HCT116 (cell line): ENCODE data around the gene CDKN2B-AS1. TPM values are rescaled to one million over a fixed set of nuclear protein-coding genes. Genes with fewer than 3 reads are reported as not detected.

Source experiments
- ATAC-seq: fragments of 200-7000 bp; cut with Tn5 transposase; 2 replicates; pipeline ENCODE4 v1.9.1; 2020; ENCODE audit warnings: mild to moderate bottlenecking, moderate library complexity
- BruUV-seq: library from RNA; stranded (reverse); fragments of 400-500 nt; replicated peaks from 2 replicates; lab custom pipeline; 2021; lab: Mats Ljungman, UMichigan
- CTCF ChIA-PET: fragments of 300-600 bp; sonication (Branson Sonifier 250); formaldehyde crosslinking; loops from one replicate; lab custom pipeline; 2021; ENCODE audit warnings: antibody characterized with exemption; lab: Charles Lee
- POLR2A ChIA-PET: fragments of 300-600, 350-600 bp; sonication (Branson Sonifier 250); formaldehyde crosslinking; loops from one replicate; lab custom pipeline; 2021; ENCODE audit warnings: antibody characterized with exemption; lab: Charles Lee
- RAD21 ChIA-PET, 2 experiments: fragments of 300-600 bp; sonication (Branson Sonifier 250); formaldehyde crosslinking; loops; one replicate each; lab custom pipeline; 2023; ENCODE audit warnings: low total read pairs in 2 of 2; ENCODE audit not compliant: uncharacterized antibody in 2 of 2, unreplicated experiment in 2 of 2, low non-redundant PET in 1 of 2; lab: Charles Lee
- DNase-seq: peaks from one replicate; pipeline ENCODE4 v3.0.0-alpha.2; 2010; ENCODE audit warnings: low read depth, low spot score
- H2AFZ ChIP-seq: fragments of 200-600 bp; shearing (Covaris generic), sonication (generic); 2 replicates; pipeline ENCODE4 v1.6.1; 2017; ENCODE audit warnings: low read depth, mixed run types, mixed read lengths, antibody characterized with exemption, low read length; ENCODE audit not compliant: poor library complexity, severe bottlenecking
- H3K27ac ChIP-seq: 2 replicates; pipeline ENCODE4 v1.5.1; 2012; ENCODE audit warnings: low read depth, low read length
- H3K27me3 ChIP-seq: fragments of 200-600 bp; sonication (generic); 2 replicates; pipeline ENCODE4 v1.6.1; 2016; ENCODE audit warnings: mixed run types, low read length, mixed read lengths; ENCODE audit not compliant: insufficient read depth
- H3K36me3 ChIP-seq, 2 experiments: fragments of 200-500 bp in 1 of 2; fragments of 200-600 bp in 1 of 2; sonication (Bioruptor generic) in 1 of 2; sonication (generic) in 1 of 2; 2 replicates each; pipeline versions ENCODE4 v1.5.1 to v1.6.1; 2014 to 2016; ENCODE audit warnings: low read length in 2 of 2, inconsistent platforms in 1 of 2, mixed read lengths in 1 of 2, mixed run types in 1 of 2; ENCODE audit not compliant: insufficient read depth in 2 of 2, control insufficient read depth in 1 of 2
- H3K4me1 ChIP-seq, 2 experiments: fragments of 200-600 bp in 1 of 2; sonication (generic) in 1 of 2; 2 replicates each; pipeline versions ENCODE4 v1.5.1 to v1.6.1; 2012 to 2017; ENCODE audit warnings: low read length in 2 of 2, inconsistent platforms in 1 of 2, mild to moderate bottlenecking in 1 of 2, mixed read lengths in 1 of 2, mixed run types in 1 of 2, moderate library complexity in 1 of 2; ENCODE audit not compliant: insufficient read depth in 2 of 2, control insufficient read depth in 1 of 2
- H3K4me2 ChIP-seq: fragments of 200-600 bp; sonication (generic); 2 replicates; pipeline ENCODE4 v1.6.1; 2017; ENCODE audit warnings: mixed run types, low read length, mixed read lengths
- H3K4me3 ChIP-seq, 2 experiments: fragments of 200-600 bp in 1 of 2; sonication (generic) in 1 of 2; replicated peaks in 1 of 2; 2 replicates each; pipeline ENCODE4 v1.5.1; 2011 to 2016; ENCODE audit warnings: low read length in 2 of 2, control low read depth in 1 of 2, low read depth in 1 of 2, mild to moderate bottlenecking in 1 of 2, mixed read lengths in 1 of 2, mixed run types in 1 of 2
- H3K79me2 ChIP-seq: fragments of 200-600 bp; sonication (generic); 2 replicates; pipeline ENCODE4 v1.6.1; 2017; ENCODE audit warnings: mild to moderate bottlenecking, mixed run types, low read length, moderate library complexity, mixed read lengths; ENCODE audit not compliant: insufficient read depth
- H3K9ac ChIP-seq: fragments of 200-600 bp; sonication (generic); 2 replicates; pipeline ENCODE4 v1.6.1; 2016; ENCODE audit warnings: low read length, mixed read lengths
- H3K9me2 ChIP-seq: fragments of 200-600 bp; sonication (generic), shearing (Covaris generic); 2 replicates; pipeline ENCODE4 v1.6.1; 2017; ENCODE audit warnings: mixed run types, mild to moderate bottlenecking, moderate library complexity; ENCODE audit not compliant: insufficient read depth
- H3K9me3 ChIP-seq, 2 experiments: fragments of 200-500 bp in 1 of 2; fragments of 200-600 bp in 1 of 2; sonication (Bioruptor generic) in 1 of 2; sonication (generic) in 1 of 2; 2 replicates each; pipeline ENCODE4 v1.6.1; 2014 to 2017; ENCODE audit warnings: low read length in 2 of 2, mixed read lengths in 2 of 2, inconsistent platforms in 1 of 2, low read depth in 1 of 2, mild to moderate bottlenecking in 1 of 2, mixed run types in 1 of 2, moderate library complexity in 1 of 2; ENCODE audit not compliant: control insufficient read depth in 1 of 2, insufficient read depth in 1 of 2
- H4K20me1 ChIP-seq: fragments of 200-600 bp; sonication (generic), shearing (Covaris generic); 2 replicates; pipeline ENCODE4 v1.6.1; 2017; ENCODE audit warnings: mixed run types, mild to moderate bottlenecking, moderate library complexity; ENCODE audit not compliant: insufficient read depth
- CBX3 ChIP-seq: IDR thresholded peaks from 2 replicates; pipeline ENCODE4 v1.6.1; 2012; ENCODE audit warnings: low read depth
- CEBPB ChIP-seq: IDR thresholded peaks from 2 replicates; pipeline ENCODE4 v1.6.1; 2012; ENCODE audit warnings: low read depth
- EGR1 ChIP-seq: IDR thresholded peaks from 2 replicates; pipeline ENCODE4 v1.6.1; 2012; ENCODE audit warnings: low read depth
- EZH2 ChIP-seq: fragments of 200-600 bp; sonication (generic); IDR thresholded peaks from 2 replicates; pipeline ENCODE4 v1.6.1; 2017; ENCODE audit warnings: antibody characterized with exemption, mixed run types
- POLR2AphosphoS5 ChIP-seq: IDR thresholded peaks from 2 replicates; pipeline ENCODE4 v1.6.1; 2011; ENCODE audit warnings: mild to moderate bottlenecking, low read depth, low read length, moderate library complexity
- RAD21 ChIP-seq: IDR thresholded peaks from 2 replicates; pipeline ENCODE4 v1.6.1; 2012; ENCODE audit warnings: low read depth, mild to moderate bottlenecking
- SRF ChIP-seq: IDR thresholded peaks from 2 replicates; pipeline ENCODE4 v1.6.1; 2012; ENCODE audit warnings: low read depth
- YY1 ChIP-seq: IDR thresholded peaks from 2 replicates; pipeline ENCODE4 v1.6.1; 2011; ENCODE audit warnings: low read length, low read depth, moderate library complexity, mild to moderate bottlenecking; ENCODE audit not compliant: insufficient replicate concordance; ENCODE audit errors: extremely low read depth
- ZFX ChIP-seq: fragments of 450-650 bp; IDR thresholded peaks from 2 replicates; pipeline ENCODE4 v1.6.1; 2017
- intact Hi-C: fragments of 100-400 bp; cut with micrococcal nuclease; formaldehyde crosslinking; loops from 2 replicates; pipeline ENCODE4 v1.10.0; 2022
- total RNA-seq: library from RNA; stranded (reverse); gene quantifications from one replicate; pipeline ENCODE4 v1.2.1, GENCODE V29; 2021; ENCODE audit not compliant: unreplicated experiment
- TF ChIP-seq, protein P1 (sequence below): IDR thresholded peaks from 2 replicates; pipeline ENCODE4 v1.6.1; 2012; ENCODE audit warnings: low read depth
- TF ChIP-seq, protein P2 (sequence below): IDR thresholded peaks from 2 replicates; pipeline ENCODE4 v1.6.1; 2012

Gene CDKN2B-AS1
- total RNA-seq, 1 experiment from 2014 or later, result 1.7 TPM

DNA sequence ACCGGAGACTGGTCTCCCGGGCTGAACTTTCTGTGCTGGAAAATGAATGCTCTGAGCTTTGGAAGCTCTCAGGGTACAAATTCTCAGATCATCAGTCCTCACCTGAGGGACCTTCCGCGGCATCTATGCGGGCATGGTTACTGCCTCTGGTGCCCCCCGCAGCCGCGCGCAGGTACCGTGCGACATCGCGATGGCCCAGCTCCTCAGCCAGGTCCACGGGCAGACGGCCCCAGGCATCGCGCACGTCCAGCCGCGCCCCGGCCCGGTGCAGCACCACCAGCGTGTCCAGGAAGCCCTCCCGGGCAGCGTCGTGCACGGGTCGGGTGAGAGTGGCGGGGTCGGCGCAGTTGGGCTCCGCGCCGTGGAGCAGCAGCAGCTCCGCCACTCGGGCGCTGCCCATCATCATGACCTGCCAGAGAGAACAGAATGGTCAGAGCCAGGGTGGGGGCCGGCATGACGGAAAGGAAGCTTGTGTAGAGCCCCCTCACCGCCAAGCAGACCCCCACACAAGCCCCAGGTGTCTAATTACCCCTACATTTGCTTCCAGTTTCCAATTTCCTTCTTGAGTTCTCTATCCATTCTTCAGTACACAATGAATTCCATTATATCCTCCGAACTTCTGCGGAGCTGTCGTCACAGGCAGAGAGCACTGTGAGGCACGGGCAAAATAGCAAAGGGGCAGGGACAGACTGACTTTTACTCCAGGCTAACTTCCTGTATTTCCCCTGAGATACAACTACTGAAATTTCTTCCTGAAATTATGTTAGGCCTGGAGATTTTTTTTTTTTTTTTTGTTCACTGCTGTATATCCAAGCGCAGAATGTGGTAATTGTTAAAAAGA is 23.6 kb upstream of the CDKN2B-AS1 start:
- Histone ChIP-seq H2AFZ (no peak overlapping the region), H3K79me2 (peaks cover 51% of the 10 kb centered on the region), H3K9ac (no peak overlapping the region), H3K4me3 (no peak overlapping the region), H3K27ac (no peak overlapping the region)
- CTCF ChIA-PET, result no interaction called here
- no TSS peak for BruUV-seq
- TF ChIP-seq CBX3, result no peak
- TF ChIP-seq, all 23 proteins: peak for 0
- no peak for DNase-seq
- no peak for ATAC-seq
- Histone ChIP-seq H3K9me2 (no peaks in the 10 kb centered on the region), H3K27me3 (no peaks in the 10 kb centered on the region), H3K4me1 (peaks cover 0 to 10% of the 10 kb centered on the region in 2 experiments; a peak in 2 of 4 replicates), H3K4me2 (no peak overlapping the region), H3K36me3 (peaks cover 0 to 17% of the 10 kb centered on the region in 2 experiments; a peak in 1 of 4 replicates), H4K20me1 (no peaks in the 10 kb centered on the region), H3K9me3 (no peaks in the 10 kb centered on the region)
- ChIA-PET POLR2A (no interaction called here), RAD21 (no interaction called here)
- intact Hi-C loops, result no loop called here

DNA sequence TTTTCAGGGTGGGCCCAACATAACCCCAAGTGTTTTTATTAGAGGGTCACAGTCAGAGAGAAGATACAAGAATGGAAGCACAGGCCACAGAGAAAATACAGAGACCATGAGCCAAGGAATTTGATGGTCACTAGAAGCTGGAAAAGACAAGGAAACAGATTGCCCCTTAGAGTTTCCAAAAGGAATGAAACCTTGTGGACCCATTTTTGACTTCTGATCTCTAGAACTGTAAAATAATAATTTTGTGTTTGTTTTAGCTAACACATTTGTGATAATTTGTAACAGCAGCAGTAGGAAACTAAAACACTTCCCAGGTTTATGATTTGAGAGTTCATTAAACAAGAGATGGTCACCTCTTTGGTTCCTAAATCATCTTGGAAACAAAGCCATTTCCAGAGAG is 22.2 kb upstream of the CDKN2B-AS1 start:
- peaks cover 51% of the 10 kb centered on the region for H3K79me2 ChIP-seq
- intact Hi-C loops, result no loop called here
- peaks cover 0 to 17% of the 10 kb centered on the region in 2 experiments; a peak in 1 of 4 replicates for H3K36me3 ChIP-seq
- no peak overlapping the region for H3K9ac ChIP-seq
- ATAC-seq (no peak), DNase-seq (no peak)
- TF ChIP-seq, protein P1, sequence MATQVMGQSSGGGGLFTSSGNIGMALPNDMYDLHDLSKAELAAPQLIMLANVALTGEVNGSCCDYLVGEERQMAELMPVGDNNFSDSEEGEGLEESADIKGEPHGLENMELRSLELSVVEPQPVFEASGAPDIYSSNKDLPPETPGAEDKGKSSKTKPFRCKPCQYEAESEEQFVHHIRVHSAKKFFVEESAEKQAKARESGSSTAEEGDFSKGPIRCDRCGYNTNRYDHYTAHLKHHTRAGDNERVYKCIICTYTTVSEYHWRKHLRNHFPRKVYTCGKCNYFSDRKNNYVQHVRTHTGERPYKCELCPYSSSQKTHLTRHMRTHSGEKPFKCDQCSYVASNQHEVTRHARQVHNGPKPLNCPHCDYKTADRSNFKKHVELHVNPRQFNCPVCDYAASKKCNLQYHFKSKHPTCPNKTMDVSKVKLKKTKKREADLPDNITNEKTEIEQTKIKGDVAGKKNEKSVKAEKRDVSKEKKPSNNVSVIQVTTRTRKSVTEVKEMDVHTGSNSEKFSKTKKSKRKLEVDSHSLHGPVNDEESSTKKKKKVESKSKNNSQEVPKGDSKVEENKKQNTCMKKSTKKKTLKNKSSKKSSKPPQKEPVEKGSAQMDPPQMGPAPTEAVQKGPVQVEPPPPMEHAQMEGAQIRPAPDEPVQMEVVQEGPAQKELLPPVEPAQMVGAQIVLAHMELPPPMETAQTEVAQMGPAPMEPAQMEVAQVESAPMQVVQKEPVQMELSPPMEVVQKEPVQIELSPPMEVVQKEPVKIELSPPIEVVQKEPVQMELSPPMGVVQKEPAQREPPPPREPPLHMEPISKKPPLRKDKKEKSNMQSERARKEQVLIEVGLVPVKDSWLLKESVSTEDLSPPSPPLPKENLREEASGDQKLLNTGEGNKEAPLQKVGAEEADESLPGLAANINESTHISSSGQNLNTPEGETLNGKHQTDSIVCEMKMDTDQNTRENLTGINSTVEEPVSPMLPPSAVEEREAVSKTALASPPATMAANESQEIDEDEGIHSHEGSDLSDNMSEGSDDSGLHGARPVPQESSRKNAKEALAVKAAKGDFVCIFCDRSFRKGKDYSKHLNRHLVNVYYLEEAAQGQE, result no peak
- TF ChIP-seq EGR1, result no peak
- no peak for TF ChIP-seq RAD21
- no peak for TF ChIP-seq EZH2
- TF ChIP-seq CBX3, result no peak
- TF ChIP-seq POLR2AphosphoS5, result no peak
- no peak for TF ChIP-seq YY1
- no peak for TF ChIP-seq CEBPB
- no peak for TF ChIP-seq ZFX
- TF ChIP-seq, protein P2, sequence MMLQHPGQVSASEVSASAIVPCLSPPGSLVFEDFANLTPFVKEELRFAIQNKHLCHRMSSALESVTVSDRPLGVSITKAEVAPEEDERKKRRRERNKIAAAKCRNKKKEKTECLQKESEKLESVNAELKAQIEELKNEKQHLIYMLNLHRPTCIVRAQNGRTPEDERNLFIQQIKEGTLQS, result no peak
- TF ChIP-seq SRF, result no peak
- H3K4me2 ChIP-seq, result no peak overlapping the region
- no peak overlapping the region for H3K4me3 ChIP-seq
- H3K9me2 ChIP-seq, result no peaks in the 10 kb centered on the region
- H3K4me1 ChIP-seq, result peaks cover 0 to 11% of the 10 kb centered on the region in 2 experiments; a peak in 2 of 4 replicates
- POLR2A ChIA-PET, result no interaction called here
- no peaks in the 10 kb centered on the region for H4K20me1 ChIP-seq
- H2AFZ ChIP-seq, result no peak overlapping the region
- no peaks in the 10 kb centered on the region for H3K9me3 ChIP-seq
- RAD21 ChIA-PET, result no interaction called here
- H3K27me3 ChIP-seq, result no peaks in the 10 kb centered on the region
- CTCF ChIA-PET, result no interaction called here
- BruUV-seq, result no TSS peak
- H3K27ac ChIP-seq, result no peak overlapping the region
